Aorta (tissue), 5 donors: ENCODE data around the gene TMIE. TPM values are rescaled to one million over a fixed set of nuclear protein-coding genes. Genes with fewer than 3 reads are reported as not detected.

Experiments used
- ATAC-seq: fragments of 200-7000 bp; cut with Tn5 transposase; one replicate; pipeline ENCODE4 v1.9.1; 2022; ENCODE audit warnings: moderate library complexity; ENCODE audit not compliant: low FRiP score
- DNase-seq, 2 donors: peaks; one replicate each; pipeline ENCODE4 v3.0.0-alpha.2; 2020
- H3K27ac ChIP-seq, 2 donors: one replicate each; pipeline ENCODE4 v1.5.1; 2013; ENCODE audit warnings: low read length in 2 of 2, mild to moderate bottlenecking in 2 of 2, moderate library complexity in 2 of 2, control low read depth in 1 of 2, inconsistent platforms in 1 of 2, low read depth in 1 of 2
- H3K27me3 ChIP-seq, 2 donors: one replicate each; pipeline ENCODE4 v1.6.1; 2013; ENCODE audit warnings: control low read depth in 1 of 2, low read length in 1 of 2, mild to moderate bottlenecking in 1 of 2, moderate library complexity in 1 of 2; ENCODE audit not compliant: insufficient read depth in 2 of 2, control insufficient read depth in 1 of 2
- H3K36me3 ChIP-seq, 2 donors: one replicate each; pipeline ENCODE4 v1.6.1; 2013; ENCODE audit warnings: control low read depth in 1 of 2, low read length in 1 of 2, mild to moderate bottlenecking in 1 of 2; ENCODE audit not compliant: insufficient read depth in 2 of 2, control insufficient read depth in 1 of 2
- H3K4me1 ChIP-seq, 2 donors: one replicate each; pipeline ENCODE4 v1.6.1; 2013; ENCODE audit warnings: low read length in 2 of 2, control low read depth in 1 of 2, mild to moderate bottlenecking in 1 of 2, moderate library complexity in 1 of 2; ENCODE audit not compliant: insufficient read depth in 2 of 2, control insufficient read depth in 1 of 2
- H3K4me3 ChIP-seq, 2 donors: one replicate each; pipeline ENCODE4 v1.5.1; 2013; ENCODE audit warnings: low read length in 2 of 2, control low read depth in 1 of 2, mild to moderate bottlenecking in 1 of 2
- H3K9me3 ChIP-seq: one replicate; pipeline ENCODE4 v1.6.1; 2013; ENCODE audit warnings: mild to moderate bottlenecking, low read length; ENCODE audit not compliant: control insufficient read depth
- WGBS, 2 donors: extraction: QIAGEN DNeasy Blood & Tissue Kit; methylation state at CpG; one replicate each; pipeline ENCODE4 v1.1.7; 2013; 5-methylcytosine and 5-hydroxymethylcytosine counted together
- intact Hi-C, 2 donors: fragments of 100-400 bp; cut with DNase I; formaldehyde crosslinking; loops; one replicate each; pipeline versions ENCODE4 v1.14.2 to v1.15.0; 2022
- polyA plus RNA-seq, 2 donors: library from polyadenylated mRNA; stranded (reverse); fragments of 200-250 nt; gene quantifications; one replicate each; pipeline ENCODE4 v1.2.3, GENCODE V29; 2013
- total RNA-seq, 2 donors: library from RNA; stranded (reverse); fragmentation: NEBNext Ultra II Directional; extraction: Animal tissue kit (Norgen Biotek cat#: 25700); gene quantifications; one replicate each; pipeline ENCODE4 v1.2.1, GENCODE V29; 2021
- donor health status: healthy with polysubstance abuse.
- donor health status: Bipolar disorder and iron deficiency.
- donor health status: DM: no; HTN: no; CAD: no.
- donor health status: DM: no; HTN: no; CAD: no.
- donor health status: DM: yes; HTN: yes; CAD: no.

TMIE gene
- total and polyA plus RNA-seq, 4 donors, result 0.55 to 1.00 (median 0.87) TPM

DNA sequence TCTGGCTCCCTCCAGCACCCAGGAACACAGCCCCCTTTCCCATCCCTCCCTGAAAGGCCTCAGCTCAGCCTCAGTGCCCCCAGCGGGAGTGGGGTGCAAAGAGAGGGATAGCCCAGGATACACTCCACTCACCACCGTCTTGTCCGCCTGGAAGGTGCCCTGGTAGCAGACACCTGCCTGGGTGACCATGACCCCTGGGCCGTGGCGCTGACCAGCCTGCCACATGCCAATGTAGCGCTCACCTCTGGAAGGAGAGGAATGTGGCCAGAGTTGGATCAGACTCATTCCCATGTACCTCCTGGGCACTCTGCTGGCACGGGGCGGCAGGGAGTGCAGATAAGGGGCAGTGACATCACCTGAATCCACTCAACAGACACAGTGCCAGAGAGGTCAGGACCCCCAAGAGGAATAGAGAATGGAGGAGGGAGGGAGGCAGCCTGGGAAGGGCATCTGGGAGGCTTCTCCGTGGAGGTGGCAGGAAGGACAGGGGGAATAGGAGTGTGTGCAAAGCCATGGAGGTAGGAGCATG lies 20.8 kb upstream of the TMIE start:
- WGBS, 2 donors, result 78 to 82% methylated on average over 9 of the region's 9 CpGs
- intact Hi-C loops, result no loop called here
- ATAC-seq, result no peak
- Histone ChIP-seq H3K9me3 (no peaks in the 10 kb centered on the region), H3K27me3 (no peaks in the 10 kb centered on the region), H3K4me3 (no peak overlapping the region), H3K36me3 (peaks cover 0 to 2% of the 10 kb centered on the region in 2 donors), H3K4me1 (no peaks in the 10 kb centered on the region), H3K27ac (no peak overlapping the region)
- DNase-seq, result no peak

DNA sequence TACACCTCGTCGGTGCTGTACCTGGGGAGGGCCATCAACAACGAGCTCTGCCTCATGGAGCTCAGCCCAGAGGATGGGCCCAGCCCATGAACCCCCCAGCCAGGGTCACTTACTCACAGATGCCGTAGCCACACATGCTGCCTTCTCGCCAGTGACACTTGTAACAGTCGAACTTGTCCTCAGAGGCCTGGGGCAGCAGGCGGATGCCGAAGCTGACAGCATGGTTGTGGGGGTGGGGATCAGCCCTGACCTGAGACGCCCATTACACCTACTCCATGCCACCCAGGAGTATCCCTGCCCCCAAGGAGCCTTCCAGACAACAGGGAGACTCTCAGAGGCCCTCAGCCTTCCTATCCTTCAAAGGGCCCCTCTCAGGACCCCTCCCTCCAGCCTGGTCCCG lies 19.8 kb upstream of the TMIE start:
- 89 to 90% methylated on average over 10 of the region's 10 CpGs for WGBS, 2 donors
- H3K4me1 ChIP-seq, result no peaks in the 10 kb centered on the region
- ATAC-seq (no peak), DNase-seq (no peak)
- H3K4me3 ChIP-seq, result no peak overlapping the region
- H3K27me3 ChIP-seq, result no peaks in the 10 kb centered on the region
- no peaks in the 10 kb centered on the region for H3K9me3 ChIP-seq
- intact Hi-C loops, result no loop called here
- H3K27ac ChIP-seq, result no peak overlapping the region
- H3K36me3 ChIP-seq, result peaks cover 0 to 2% of the 10 kb centered on the region in 2 donors

DNA sequence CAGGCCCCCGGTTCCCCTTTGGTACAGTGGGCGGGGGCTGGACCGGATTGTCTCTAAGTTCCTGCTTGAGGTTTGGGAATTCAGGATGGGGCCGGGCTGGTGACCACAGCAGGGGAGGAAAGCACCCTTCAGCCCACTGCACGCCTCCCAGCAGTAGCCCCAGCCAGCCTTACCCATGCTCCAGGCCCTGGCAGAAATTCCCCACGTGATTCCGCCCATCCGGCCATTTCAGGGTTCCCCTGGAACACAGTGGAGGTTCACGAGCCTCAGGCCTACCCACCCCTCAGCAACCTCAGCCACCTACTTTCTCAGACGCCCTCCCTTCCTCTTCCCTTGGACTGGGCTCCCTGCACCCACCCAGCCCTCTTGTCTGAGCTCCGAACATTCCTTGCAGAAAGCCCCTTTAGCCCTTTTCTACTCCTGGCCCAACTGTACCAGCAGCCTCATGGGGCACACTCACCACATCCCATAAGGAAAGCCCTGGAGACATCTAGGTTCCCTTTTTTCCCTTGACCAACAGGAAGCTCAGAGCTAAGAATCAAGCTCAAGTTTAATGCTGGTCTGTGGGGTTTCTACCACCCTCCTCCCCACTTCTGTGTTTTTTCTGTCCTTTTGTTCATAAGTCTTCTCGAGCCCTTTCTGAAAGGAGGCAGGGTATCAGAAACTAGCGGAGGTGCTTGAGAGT lies 19.2 kb upstream of the TMIE start:
- H3K9me3 ChIP-seq, result no peaks in the 10 kb centered on the region
- intact Hi-C loops, result no loop called here
- WGBS, 2 donors, result 82 to 84% methylated on average over 12 to 13 of the region's 13 CpGs
- ATAC-seq (no peak), DNase-seq (no peak)
- peaks cover 0 to 2% of the 10 kb centered on the region in 2 donors for H3K36me3 ChIP-seq
- no peak overlapping the region for H3K27ac ChIP-seq
- H3K27me3 ChIP-seq, result no peaks in the 10 kb centered on the region
- no peak overlapping the region for H3K4me3 ChIP-seq
- H3K4me1 ChIP-seq, result no peaks in the 10 kb centered on the region

GRCh38 chr3:46682974-46683373 lies 18.2 kb upstream of the TMIE start:
- H3K27ac ChIP-seq, result no peak overlapping the region
- H3K9me3 ChIP-seq, result no peaks in the 10 kb centered on the region
- DNase-seq (no peak), ATAC-seq (no peak)
- H3K4me3 ChIP-seq, result no peak overlapping the region
- intact Hi-C loops, result no loop called here
- 85 to 92% methylated on average over 11 of the region's 11 CpGs for WGBS, 2 donors
- H3K4me1 ChIP-seq, result no peaks in the 10 kb centered on the region
- H3K36me3 ChIP-seq, result peaks cover 0 to 2% of the 10 kb centered on the region in 2 donors
- H3K27me3 ChIP-seq, result no peaks in the 10 kb centered on the region

- H3K27ac ChIP-seq, result no peak overlapping the region
- H3K9me3 ChIP-seq, result no peaks in the 10 kb centered on the region
- no peak overlapping the region for H3K4me3 ChIP-seq
- no peak for DNase-seq
- intact Hi-C loops, result no loop called here
- WGBS, 2 donors, result 89 to 91% methylated on average over 2 of the region's 2 CpGs
- H3K4me1 ChIP-seq, result no peaks in the 10 kb centered on the region
- no peak for ATAC-seq
- H3K27me3 ChIP-seq, result no peaks in the 10 kb centered on the region
- peaks cover 0 to 2% of the 10 kb centered on the region in 2 donors for H3K36me3 ChIP-seq
Observed at GRCh38 chr3:46684891-46685290, 16.3 kb upstream of the TMIE start.

- peaks cover 0 to 2% of the 10 kb centered on the region in 2 donors for H3K36me3 ChIP-seq
Observed at GRCh38 chr3:46685446-46685845, 15.7 kb upstream of the TMIE start.

DNA sequence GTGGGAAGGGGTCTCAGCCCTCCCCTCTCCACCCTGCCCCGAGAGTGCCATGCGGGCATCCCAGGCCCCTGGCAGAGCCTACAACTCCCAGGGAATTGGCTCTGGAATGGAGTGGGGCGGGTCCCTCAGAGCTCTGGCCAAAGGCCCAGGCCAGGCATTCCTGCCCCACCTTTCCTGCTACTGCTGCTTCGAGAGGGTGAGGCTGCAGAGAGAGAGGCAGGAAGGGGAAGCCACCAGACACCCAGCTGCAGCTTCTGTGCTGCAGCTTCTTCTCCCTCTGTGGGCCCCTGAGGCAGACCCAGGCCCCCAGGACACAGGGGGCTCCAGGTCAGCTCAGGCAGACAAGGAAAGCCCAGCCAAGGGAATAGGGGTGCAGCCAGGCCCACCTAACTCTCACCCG lies 10.4 kb upstream of the TMIE start:
- Histone ChIP-seq H3K27me3 (no peaks in the 10 kb centered on the region), H3K4me1 (no peaks in the 10 kb centered on the region), H3K9me3 (no peaks in the 10 kb centered on the region), H3K4me3 (no peak overlapping the region), H3K36me3 (no peaks in the 10 kb centered on the region), H3K27ac (no peak overlapping the region)
- ATAC-seq (no peak), DNase-seq (no peak)
- 45 to 66% methylated on average over 5 of the region's 5 CpGs for whole genome bisulfite sequencing, 2 donors
- intact Hi-C loops, result no loop called here

More at GRCh38 chr3:46685446-46685845, 15.7 kb upstream of the TMIE start:
- no peak for DNase-seq
- ATAC-seq, result no peak
- Histone ChIP-seq H3K4me3 (no peak overlapping the region), H3K27me3 (no peaks in the 10 kb centered on the region), H3K9me3 (no peaks in the 10 kb centered on the region), H3K27ac (no peak overlapping the region), H3K4me1 (no peaks in the 10 kb centered on the region)
- 93 to 95% methylated on average over 9 of the region's 9 CpGs for WGBS, 2 donors
- intact Hi-C loops, result no loop called here

DNA sequence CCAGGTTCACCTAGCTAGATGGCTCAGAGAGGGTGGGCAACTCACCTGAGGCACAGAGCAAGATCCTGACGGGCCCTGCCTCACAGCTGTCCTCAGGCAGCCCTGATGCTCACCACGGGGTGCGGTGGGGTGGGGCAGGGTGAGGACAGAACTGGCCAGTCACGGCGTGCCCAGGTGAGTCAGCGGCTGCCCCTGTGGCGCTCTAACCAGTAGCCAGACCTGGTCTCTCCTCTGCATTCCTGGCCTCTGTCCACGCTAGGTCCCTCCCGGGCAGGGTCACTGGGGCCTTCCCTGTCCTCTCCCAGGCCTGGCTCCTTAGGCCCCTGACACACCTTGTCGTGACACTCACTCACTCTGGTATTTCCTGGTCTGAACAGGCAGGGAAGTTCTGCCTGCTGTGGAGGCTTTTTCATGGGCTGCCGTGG lies 8.6 kb upstream of the TMIE start:
- Histone ChIP-seq H3K27me3 (no peaks in the 10 kb centered on the region), H3K27ac (no peak overlapping the region), H3K4me1 (peaks cover 0 to 5% of the 10 kb centered on the region in 2 donors), H3K36me3 (no peaks in the 10 kb centered on the region), H3K4me3 (peak overlapping the region; percentile 55 to 62), H3K9me3 (no peaks in the 10 kb centered on the region)
- no peak for ATAC-seq
- DNase-seq, result peak in 1 of 2 donors; percentile 58
- intact Hi-C loops, result no loop called here
- WGBS, 2 donors, result 57 to 64% methylated on average over 11 of the region's 11 CpGs
